Measurements from ENCODE around the gene YEATS4. TPM values are rescaled to one million over a fixed set of nuclear protein-coding genes. Genes with fewer than 3 reads are reported as not detected.

Gene YEATS4
- total RNA-seq, 6 donors from 2014 or later = 1.00 to 12.8 (median 10.2) TPM

- Histone ChIP-seq H3K9me3 (no peaks in the 10 kb centered on the region), H3K27me3 (no peaks in the 10 kb centered on the region), H3K4me3 (no peak overlapping the region), H3K36me3 (no peaks in the 10 kb centered on the region), H3K4me1 (peaks cover 0 to 5% (median 2%) of the 10 kb centered on the region in 4 donors), H3K27ac (no peak overlapping the region)
- TF ChIP-seq EP300 (IDR thresholded peaks at IDR 0.05) (no peak), POLR2A (IDR thresholded peaks at IDR 0.05) (no peak), POLR2AphosphoS5 (IDR thresholded peaks at IDR 0.05) (no peak)
- TF ChIP-seq, protein P1, sequence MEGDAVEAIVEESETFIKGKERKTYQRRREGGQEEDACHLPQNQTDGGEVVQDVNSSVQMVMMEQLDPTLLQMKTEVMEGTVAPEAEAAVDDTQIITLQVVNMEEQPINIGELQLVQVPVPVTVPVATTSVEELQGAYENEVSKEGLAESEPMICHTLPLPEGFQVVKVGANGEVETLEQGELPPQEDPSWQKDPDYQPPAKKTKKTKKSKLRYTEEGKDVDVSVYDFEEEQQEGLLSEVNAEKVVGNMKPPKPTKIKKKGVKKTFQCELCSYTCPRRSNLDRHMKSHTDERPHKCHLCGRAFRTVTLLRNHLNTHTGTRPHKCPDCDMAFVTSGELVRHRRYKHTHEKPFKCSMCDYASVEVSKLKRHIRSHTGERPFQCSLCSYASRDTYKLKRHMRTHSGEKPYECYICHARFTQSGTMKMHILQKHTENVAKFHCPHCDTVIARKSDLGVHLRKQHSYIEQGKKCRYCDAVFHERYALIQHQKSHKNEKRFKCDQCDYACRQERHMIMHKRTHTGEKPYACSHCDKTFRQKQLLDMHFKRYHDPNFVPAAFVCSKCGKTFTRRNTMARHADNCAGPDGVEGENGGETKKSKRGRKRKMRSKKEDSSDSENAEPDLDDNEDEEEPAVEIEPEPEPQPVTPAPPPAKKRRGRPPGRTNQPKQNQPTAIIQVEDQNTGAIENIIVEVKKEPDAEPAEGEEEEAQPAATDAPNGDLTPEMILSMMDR (IDR thresholded peaks at IDR 0.05) = no peak
- 82 to 84% methylated on average over 2 of the region's 2 CpGs for WGBS, 2 donors
- DNase-seq (no peak), ATAC-seq (ENCODE audit: low FRiP score in 2 of 2) (no peak)
Observed at GRCh38 chr12:69324797-69325466, 34.6 kb upstream of the YEATS4 start.

DNA sequence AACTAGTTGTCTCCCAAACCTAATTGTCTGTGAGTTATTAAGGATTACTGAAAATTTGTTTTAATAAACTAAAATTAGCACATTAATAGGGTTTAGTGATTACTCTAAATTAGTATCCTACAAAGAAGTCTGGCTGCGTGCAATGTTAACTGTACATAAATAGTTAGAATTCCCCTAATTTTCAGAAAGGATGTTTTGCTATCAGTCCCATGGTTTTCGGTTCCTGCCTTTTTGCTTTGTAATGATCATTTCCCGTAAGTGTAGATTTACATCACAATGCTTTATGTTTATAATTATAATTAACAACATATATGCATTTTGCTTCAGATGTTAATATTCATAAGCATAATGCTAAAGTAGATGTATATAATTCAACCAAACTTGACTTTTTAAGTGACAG lies 31.1 kb upstream of the YEATS4 start:
- Histone ChIP-seq H3K27ac (no peak overlapping the region), H3K4me3 (no peak overlapping the region), H3K27me3 (no peaks in the 10 kb centered on the region), H3K36me3 (no peaks in the 10 kb centered on the region), H3K9me3 (no peaks in the 10 kb centered on the region), H3K4me1 (peaks cover 11 to 23% (median 13%) of the 10 kb centered on the region in 4 donors)
- DNase-seq (no peak), ATAC-seq (ENCODE audit: low FRiP score in 2 of 2) (no peak)
- WGBS, 2 donors = 58 to 67% methylated on average over 3 of the region's 3 CpGs
- no peak for TF ChIP-seq POLR2A (IDR thresholded peaks at IDR 0.05)
- TF ChIP-seq POLR2AphosphoS5 (IDR thresholded peaks at IDR 0.05) = no peak
- no peak for TF ChIP-seq EP300 (IDR thresholded peaks at IDR 0.05)

- H3K4me3 ChIP-seq = peak overlapping the region in 3 of 4 donors; percentile 39 to 55 (median 51)
- H3K36me3 ChIP-seq = no peaks in the 10 kb centered on the region
- ATAC-seq (ENCODE audit: low FRiP score in 2 of 2) (no peak), DNase-seq (no peak)
- peak overlapping the region; percentile 69 to 87 (median 76) for H3K27ac ChIP-seq
- H3K4me1 ChIP-seq = peaks cover 11 to 23% (median 13%) of the 10 kb centered on the region in 4 donors
- no peaks in the 10 kb centered on the region for H3K27me3 ChIP-seq
- TF ChIP-seq POLR2A (IDR thresholded peaks at IDR 0.05) (peak in 1 of 4 donors; percentile 53), POLR2AphosphoS5 (IDR thresholded peaks at IDR 0.05) (no peak), EP300 (IDR thresholded peaks at IDR 0.05) (no peak)
- TF ChIP-seq, protein P1 (IDR thresholded peaks at IDR 0.05) = no peak
- H3K9me3 ChIP-seq = no peaks in the 10 kb centered on the region
- 26 to 41% methylated on average over 8 of the region's 8 CpGs for WGBS, 2 donors
Observed at GRCh38 chr12:69329669-69330428, 29.7 kb upstream of the YEATS4 start.

- H3K4me1 ChIP-seq = peaks cover 11 to 23% (median 13%) of the 10 kb centered on the region in 4 donors
- H3K36me3 ChIP-seq = no peaks in the 10 kb centered on the region
- peak in 1 of 2 donors; percentile 69 for DNase-seq
- no peaks in the 10 kb centered on the region for H3K9me3 ChIP-seq
- peak overlapping the region; percentile 69 to 87 (median 76) for H3K27ac ChIP-seq
- peak overlapping the region; percentile 1 to 55 (median 45) for H3K4me3 ChIP-seq
- WGBS, 2 donors = 5 to 10% methylated on average over 18 of the region's 18 CpGs
- H3K27me3 ChIP-seq = no peaks in the 10 kb centered on the region
- TF ChIP-seq POLR2AphosphoS5 (IDR thresholded peaks at IDR 0.05) = peak in 1 of 2 donors; percentile 51
- no peak for TF ChIP-seq EP300 (IDR thresholded peaks at IDR 0.05)
- peak in 2 of 4 donors; percentile 40 to 58 for TF ChIP-seq POLR2A (IDR thresholded peaks at IDR 0.05)
- ATAC-seq (ENCODE audit: low FRiP score in 2 of 2) = peak; percentile 68 to 69
Observed at GRCh38 chr12:69330475-69331473, 28.8 kb upstream of the YEATS4 start.

DNA sequence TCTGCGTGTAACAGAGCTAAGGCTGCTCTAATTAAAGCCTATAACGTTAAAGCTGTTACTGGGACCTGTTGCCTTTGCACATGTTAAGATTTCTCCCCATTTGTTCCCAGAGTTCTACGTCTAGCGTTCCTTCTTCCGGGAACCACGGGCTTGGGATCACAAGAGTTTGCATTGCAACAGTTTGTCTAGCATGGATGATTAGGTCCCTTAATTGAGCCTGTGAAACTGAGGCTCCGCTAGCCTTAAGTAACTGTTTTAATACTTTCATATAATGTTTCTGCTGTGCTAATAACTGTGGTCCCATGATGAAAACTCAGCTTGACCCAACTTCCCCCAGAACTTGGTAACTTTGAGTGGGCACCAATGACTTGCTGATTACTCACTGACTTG lies 28.0 kb upstream of the YEATS4 start:
- H3K9me3 ChIP-seq = no peaks in the 10 kb centered on the region
- H3K27me3 ChIP-seq = no peaks in the 10 kb centered on the region
- H3K36me3 ChIP-seq = no peaks in the 10 kb centered on the region
- ATAC-seq (ENCODE audit: low FRiP score in 2 of 2) (peak; percentile 37 to 61), DNase-seq (peak in 1 of 2 donors; percentile 42)
- peak overlapping the region; percentile 69 to 87 (median 76) for H3K27ac ChIP-seq
- peak overlapping the region; percentile 1 to 55 (median 45) for H3K4me3 ChIP-seq
- H3K4me1 ChIP-seq = peaks cover 11 to 23% (median 13%) of the 10 kb centered on the region in 4 donors
- TF ChIP-seq POLR2A (IDR thresholded peaks at IDR 0.05) (no peak), EP300 (IDR thresholded peaks at IDR 0.05) (no peak), POLR2AphosphoS5 (IDR thresholded peaks at IDR 0.05) (no peak)
- TF ChIP-seq, protein P1 (IDR thresholded peaks at IDR 0.05) = no peak
- 13% methylated on average over 7 of the region's 7 CpGs for WGBS, 2 donors
